Dedifferentiated amniotic fluid mesenchymal stem cell (primary cell): ENCODE data around the gene PIP4K2A.

Source experiments
- DNase-seq: peaks from one replicate; pipeline ENCODE4 v3.0.0-alpha.2; 2016; ENCODE audit errors: extremely low spot score

The PIP4K2A gene

GRCh38 chr10:22640359-22640758 is 74.0 kb downstream of the PIP4K2A start:
- DNase-seq = no peak

- no peak for DNase-seq
Measured at GRCh38 chr10:22638863-22639262, 75.5 kb downstream of the PIP4K2A start.

GRCh38 chr10:22637491-22637890 is 76.9 kb downstream of the PIP4K2A start:
- DNase-seq = no peak

- no peak for DNase-seq
Measured at GRCh38 chr10:22635650-22636049, 78.7 kb downstream of the PIP4K2A start.

DNA sequence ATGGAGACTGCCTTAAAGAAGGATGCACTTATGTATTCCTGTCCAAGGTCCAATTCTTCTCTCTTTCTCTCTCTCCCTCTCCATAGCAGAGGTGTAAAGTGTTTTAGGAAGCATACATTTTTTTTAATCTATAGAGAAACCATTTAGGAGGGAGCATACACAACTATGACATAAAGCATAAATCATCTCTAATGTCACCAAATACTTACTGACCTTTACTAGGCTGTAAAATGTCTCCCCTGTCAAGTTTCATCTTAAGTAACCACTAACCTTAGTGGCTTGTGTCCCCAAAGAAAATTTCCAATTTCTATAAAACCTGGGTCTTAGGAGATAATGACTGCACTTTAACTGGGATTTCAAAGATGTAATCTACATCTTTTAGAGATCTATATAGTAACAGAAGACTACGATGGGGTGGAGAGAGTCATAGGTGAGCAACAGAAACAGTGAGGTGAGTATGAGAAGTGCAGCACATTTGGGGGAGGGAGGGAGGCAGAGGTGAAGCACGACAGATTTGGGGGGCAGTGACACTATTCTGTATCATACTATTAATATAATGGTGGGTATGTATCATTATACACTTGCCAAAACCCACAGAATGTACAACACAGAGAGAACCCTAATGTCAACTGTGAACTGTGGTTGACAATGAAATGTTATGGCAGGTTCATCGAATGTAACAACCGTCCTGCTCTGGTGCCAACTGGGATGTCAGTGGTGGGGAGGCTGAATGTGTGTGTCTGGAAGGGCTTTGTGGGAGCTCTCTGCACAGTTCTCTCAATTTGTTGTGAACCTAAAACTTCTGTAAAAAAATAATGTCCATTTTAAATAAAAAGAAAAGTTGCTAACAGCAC is 79.5 kb downstream of the PIP4K2A start:
- DNase-seq = no peak

GRCh38 chr10:22634093-22634492 is 80.3 kb downstream of the PIP4K2A start:
- DNase-seq = no peak

GRCh38 chr10:22633528-22633927 is 80.8 kb downstream of the PIP4K2A start:
- DNase-seq = no peak

GRCh38 chr10:22633106-22633505 is 81.3 kb downstream of the PIP4K2A start:
- DNase-seq = no peak

DNA sequence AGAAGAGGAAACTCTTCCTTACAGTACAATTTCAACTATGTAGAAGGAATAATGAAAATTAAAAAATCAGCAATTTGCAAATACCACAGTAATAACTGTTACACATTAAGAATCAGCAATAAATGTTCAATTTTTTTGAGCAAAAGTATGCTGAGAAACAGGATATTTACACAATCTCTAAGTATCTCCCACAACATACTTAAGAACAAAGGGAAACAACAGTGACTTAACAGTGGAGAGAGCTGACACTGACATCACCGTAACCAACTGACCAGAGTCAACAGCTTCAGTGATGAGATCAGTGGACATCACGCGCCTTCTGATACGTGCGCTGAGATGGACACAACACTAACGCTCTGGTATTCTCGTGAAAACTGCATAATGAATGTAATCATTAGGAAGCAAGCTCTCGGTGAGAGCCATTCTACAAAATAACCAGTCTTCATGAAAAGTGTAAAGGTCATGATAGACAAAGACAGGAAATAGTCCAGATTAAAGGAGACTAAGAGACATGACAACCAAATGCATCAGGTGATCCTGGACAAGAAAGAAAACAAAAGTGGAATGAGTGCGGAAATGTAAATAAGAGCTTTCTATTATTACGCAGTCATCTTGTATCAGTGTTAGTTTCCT is 82.6 kb downstream of the PIP4K2A start:
- DNase-seq = no peak

DNA sequence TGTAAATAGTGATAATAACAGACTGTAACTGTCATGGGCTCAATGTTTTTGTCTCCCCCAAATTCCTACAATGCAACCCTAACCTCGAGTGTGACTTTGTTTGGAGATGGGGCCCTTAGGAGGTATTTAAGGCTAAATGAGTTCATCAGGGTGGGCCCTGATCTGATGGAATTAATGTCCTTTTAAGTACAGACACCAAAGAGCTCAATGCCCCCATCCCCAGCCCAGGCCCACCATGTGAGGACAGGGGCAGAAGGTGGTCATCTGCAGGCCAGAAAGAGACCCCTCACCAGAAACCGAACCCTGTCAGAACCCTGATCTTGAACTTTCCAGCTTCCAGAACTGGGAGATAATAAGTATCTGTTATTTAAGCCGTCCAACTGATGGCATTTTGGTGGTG is 83.2 kb downstream of the PIP4K2A start:
- no peak for DNase-seq

GRCh38 chr10:22630234-22631174 is 83.9 kb downstream of the PIP4K2A start:
- DNase-seq = peak; percentile 23

GRCh38 chr10:22629852-22630233 is 84.5 kb downstream of the PIP4K2A start:
- DNase-seq = no peak

- no peak for DNase-seq
Measured at GRCh38 chr10:22629126-22629525, 85.3 kb downstream of the PIP4K2A start.

- no peak for DNase-seq
Measured at GRCh38 chr10:22628309-22628708, 86.1 kb downstream of the PIP4K2A start.

- no peak for DNase-seq
Measured at GRCh38 chr10:22626784-22627183, 87.6 kb downstream of the PIP4K2A start.

GRCh38 chr10:22625516-22626290 is 88.7 kb downstream of the PIP4K2A start:
- DNase-seq = no peak

DNA sequence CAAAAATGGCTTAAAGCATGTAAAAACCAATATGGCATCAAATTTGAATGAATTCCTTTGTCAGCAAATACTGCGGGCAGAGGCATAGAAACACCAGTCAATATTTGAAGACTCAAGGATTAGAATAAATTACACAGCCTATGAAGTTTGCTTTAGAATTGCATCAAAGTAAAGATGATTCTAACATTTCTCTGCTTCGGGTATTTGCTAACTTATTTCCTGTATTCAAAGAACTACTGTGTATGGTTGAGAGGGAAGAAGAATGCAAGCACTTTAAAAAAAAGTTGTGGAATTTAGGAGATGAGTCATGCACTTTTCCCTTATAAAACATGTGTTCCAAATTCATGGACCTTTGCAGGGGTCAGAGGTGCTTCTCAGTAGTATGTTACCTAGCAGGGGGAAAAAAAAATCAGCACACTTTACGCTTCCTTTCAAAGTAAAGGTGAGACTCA is 90.1 kb downstream of the PIP4K2A start:
- peak; percentile 80 for DNase-seq

DNA sequence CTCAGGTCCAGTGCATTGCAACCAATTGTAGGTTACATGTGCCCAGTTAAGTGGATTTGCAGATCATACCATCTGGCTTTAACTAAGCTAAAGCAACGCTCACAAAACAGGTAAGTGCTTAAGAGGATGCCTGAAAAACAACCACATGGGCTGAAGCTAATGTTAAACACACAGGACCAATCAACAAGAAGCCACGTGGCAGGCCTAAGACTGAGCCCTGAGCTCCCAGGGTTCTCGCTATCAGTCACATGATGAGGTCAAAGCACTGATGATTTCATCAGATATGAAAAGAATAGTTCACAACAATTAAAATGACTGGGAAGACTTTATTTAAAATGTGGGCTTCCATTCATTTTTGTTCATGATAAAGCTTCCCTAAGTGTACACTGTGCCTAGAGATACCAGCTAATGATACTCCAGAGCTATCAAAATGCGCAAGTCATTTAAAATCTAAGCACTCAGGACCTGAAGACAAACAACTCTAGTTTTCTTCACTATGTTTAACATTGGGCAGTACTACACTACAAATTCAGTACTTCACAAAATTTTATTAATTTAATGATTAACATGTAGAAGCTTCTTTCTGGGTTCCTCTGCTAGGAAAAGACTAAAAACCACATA is 90.6 kb downstream of the PIP4K2A start:
- DNase-seq = no peak

- no peak for DNase-seq
Measured at GRCh38 chr10:22622242-22622806, 92.1 kb downstream of the PIP4K2A start.

DNA sequence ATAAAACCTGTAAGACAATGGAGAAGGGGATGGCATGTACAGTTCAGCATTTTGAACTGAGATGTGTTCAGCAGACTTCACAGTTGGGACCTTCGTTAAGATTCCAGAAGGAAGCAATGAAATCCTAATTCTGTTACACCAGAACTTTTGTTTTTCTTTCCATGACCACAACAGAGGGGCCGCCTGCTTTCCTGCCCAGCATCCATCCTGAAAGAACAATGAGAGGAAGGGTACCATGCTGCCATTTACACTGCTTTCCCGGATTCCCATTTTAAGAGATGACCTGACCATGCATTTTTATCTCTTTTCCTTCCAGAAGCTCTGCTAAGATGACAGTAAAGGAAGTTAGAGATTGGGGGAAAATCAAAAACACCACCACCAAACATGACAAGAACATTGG is 92.7 kb downstream of the PIP4K2A start:
- DNase-seq = no peak

- no peak for DNase-seq
Measured at GRCh38 chr10:22620929-22621328, 93.4 kb downstream of the PIP4K2A start.
